PC-9 (cell line): ENCODE measurements around the gene LRP1B.

Source experiments
- EZH2 ChIP-seq: fragments of 200-600 bp; sonication (generic); IDR thresholded peaks from 2 replicates; pipeline ENCODE4 v1.8.0; 2017; ENCODE audit warnings: antibody characterized with exemption, low read depth
- TF ChIP-seq, protein P1 (sequence below): fragments of 200-600 bp; sonication (generic); conservative IDR thresholded peaks from 2 replicates; pipeline ENCODE4 v1.6.1; 2017; ENCODE audit warnings: mixed run types, antibody characterized with exemption, mild to moderate bottlenecking, moderate library complexity

DNA sequence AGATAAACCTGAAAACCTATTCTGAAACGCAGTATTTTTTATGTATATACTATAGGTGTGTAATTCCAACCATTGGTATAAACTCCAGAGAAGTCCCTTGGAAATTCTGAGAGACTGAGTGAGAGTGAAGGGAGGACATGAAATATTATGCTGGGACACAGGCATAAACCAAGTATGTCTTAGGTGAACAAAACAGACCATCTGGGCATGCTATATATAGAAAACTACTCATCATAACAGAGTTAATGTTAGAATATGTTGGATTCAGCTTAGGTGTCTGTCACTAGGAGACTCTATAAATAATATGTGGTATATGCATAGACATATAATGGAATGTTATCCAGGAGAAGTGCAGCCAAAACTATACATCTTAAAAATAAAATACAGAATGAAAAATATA lies 282.6 kb downstream of the LRP1B start:
- TF ChIP-seq, protein P1, sequence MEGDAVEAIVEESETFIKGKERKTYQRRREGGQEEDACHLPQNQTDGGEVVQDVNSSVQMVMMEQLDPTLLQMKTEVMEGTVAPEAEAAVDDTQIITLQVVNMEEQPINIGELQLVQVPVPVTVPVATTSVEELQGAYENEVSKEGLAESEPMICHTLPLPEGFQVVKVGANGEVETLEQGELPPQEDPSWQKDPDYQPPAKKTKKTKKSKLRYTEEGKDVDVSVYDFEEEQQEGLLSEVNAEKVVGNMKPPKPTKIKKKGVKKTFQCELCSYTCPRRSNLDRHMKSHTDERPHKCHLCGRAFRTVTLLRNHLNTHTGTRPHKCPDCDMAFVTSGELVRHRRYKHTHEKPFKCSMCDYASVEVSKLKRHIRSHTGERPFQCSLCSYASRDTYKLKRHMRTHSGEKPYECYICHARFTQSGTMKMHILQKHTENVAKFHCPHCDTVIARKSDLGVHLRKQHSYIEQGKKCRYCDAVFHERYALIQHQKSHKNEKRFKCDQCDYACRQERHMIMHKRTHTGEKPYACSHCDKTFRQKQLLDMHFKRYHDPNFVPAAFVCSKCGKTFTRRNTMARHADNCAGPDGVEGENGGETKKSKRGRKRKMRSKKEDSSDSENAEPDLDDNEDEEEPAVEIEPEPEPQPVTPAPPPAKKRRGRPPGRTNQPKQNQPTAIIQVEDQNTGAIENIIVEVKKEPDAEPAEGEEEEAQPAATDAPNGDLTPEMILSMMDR: no peak
- TF ChIP-seq EZH2: no peak
